ENCODE results near the gene KPNA2.

DNA sequence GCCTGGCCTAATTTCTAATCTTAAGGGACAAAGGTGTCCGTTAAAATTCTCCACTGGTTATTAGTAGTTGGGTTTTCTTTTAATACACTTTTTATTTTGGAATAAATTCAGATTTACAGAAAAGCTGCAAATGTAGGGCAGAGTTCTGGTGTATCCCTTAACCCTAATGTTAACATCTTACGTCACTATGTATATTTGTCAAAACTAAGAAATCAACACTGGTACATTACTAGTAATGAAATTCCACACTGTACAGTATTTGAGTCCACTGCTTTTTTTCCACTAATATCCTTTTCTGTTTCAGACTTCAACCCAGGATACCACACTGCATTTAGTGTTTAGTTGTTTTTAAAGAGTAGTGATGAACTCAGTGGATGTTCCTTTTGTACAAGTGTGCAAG is 18.7 kb upstream of the KPNA2 start:
- TF ChIP-seq HDAC6 (IDR thresholded peaks at IDR 0.05; ENCODE audit: unreplicated experiment): no peak
- TF ChIP-seq, protein P1, sequence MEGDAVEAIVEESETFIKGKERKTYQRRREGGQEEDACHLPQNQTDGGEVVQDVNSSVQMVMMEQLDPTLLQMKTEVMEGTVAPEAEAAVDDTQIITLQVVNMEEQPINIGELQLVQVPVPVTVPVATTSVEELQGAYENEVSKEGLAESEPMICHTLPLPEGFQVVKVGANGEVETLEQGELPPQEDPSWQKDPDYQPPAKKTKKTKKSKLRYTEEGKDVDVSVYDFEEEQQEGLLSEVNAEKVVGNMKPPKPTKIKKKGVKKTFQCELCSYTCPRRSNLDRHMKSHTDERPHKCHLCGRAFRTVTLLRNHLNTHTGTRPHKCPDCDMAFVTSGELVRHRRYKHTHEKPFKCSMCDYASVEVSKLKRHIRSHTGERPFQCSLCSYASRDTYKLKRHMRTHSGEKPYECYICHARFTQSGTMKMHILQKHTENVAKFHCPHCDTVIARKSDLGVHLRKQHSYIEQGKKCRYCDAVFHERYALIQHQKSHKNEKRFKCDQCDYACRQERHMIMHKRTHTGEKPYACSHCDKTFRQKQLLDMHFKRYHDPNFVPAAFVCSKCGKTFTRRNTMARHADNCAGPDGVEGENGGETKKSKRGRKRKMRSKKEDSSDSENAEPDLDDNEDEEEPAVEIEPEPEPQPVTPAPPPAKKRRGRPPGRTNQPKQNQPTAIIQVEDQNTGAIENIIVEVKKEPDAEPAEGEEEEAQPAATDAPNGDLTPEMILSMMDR (IDR thresholded peaks at IDR 0.05 in 2 of 3, conservative IDR thresholded peaks at IDR 0.05 in 1 of 3; ENCODE audit: control insufficient read depth in 2 of 3, extremely low read depth in 1 of 3, insufficient read depth in 1 of 3, low read depth in 3 of 3, low read length in 3 of 3): no peak

Data from GM12878 (cell line).